ENCODE data around the gene ST6GALNAC6. TPM values are rescaled to one million over a fixed set of nuclear protein-coding genes. Genes with fewer than 3 reads are reported as not detected.
"Not testable (repeated sequence)": the region's sequence is repeated elsewhere in the genome, so short reads cannot be mapped to it uniquely, and the experiment has no call there.

ST6GALNAC6 gene
- polyA plus RNA-seq, 1 donor from 2014 or later: 38.9 TPM

GRCh38 chr9:127881715-127882114 is 17.7 kb downstream of the ST6GALNAC6 start:
- not testable (repeated sequence) for H3K9me3 Mint-ChIP-seq, H3K27ac Mint-ChIP-seq, H3K4me3 Mint-ChIP-seq, H3K36me3 Mint-ChIP-seq, H3K27me3 Mint-ChIP-seq
- peaks cover 11 to 17% (median 17%) of the 10 kb centered on the region in 3 donors for H3K4me1 Mint-ChIP-seq

DNA sequence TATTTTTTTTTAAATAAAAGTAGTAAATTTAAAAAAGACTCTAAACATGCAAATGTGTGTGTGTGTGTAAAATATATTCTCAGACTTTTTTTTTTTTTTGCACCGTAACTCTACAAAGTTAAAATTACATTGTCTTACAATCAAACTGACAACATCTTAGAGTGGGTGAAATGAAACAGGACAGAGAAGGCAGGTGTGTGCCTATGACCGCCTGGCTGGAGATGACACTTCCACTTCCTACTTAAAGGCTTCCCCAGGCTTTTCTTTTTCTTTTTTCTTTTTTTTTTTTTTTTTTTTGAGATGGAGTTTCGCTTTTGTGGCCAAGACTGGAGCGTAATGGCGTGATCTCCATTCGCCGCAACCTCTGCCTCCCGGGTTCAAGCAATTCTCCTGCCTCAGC is 19.3 kb downstream of the ST6GALNAC6 start:
- Mint-ChIP-seq H3K36me3 (no peaks in the 10 kb centered on the region), H3K27me3 (peaks cover 10% of the 10 kb centered on the region), H3K27ac (peak overlapping the region in 1 of 3 donors; percentile 26), H3K4me1 (peaks cover 11 to 17% (median 17%) of the 10 kb centered on the region in 3 donors), H3K4me3 (peak overlapping the region in 3 of 4 donors; percentile 28 to 81 (median 65)), H3K9me3 (no peaks in the 10 kb centered on the region)

DNA sequence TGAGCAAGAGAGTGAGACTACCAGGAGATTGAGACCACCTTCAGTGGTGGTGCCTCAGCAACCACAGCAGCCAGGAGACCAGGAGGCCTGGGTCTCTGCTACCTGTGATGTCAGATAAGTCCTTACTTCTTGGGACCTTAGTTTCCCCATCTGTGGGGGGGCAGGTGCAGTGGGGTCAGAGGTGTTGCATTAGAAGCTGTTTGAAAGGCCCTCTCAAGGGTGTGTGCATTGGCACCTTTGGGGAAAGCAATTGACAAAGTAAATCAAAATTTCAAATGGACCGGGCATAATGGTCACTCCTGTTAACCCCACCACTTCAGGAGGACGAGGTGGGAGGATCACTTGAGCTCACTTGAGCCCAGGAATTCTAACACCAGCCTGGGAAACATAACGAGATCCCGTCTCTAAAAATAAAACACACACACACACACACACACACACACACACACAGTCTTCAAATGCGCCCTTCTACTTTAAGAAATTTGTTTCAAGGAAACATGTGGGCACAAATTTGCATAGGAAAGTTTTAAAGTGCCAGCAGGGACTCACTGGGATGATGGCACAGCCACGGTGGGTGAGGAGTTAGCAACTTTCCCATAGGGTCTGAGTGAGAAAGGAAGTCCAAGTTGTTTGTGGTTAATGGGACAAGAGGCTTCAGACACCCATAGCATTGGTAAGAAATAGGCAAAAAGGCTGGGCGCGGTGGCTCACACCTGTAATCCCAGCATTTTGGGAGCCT is 20.6 kb downstream of the ST6GALNAC6 start:
- Mint-ChIP-seq H3K9me3 (no peaks in the 10 kb centered on the region), H3K36me3 (no peaks in the 10 kb centered on the region), H3K4me1 (peaks cover 11 to 17% (median 14%) of the 10 kb centered on the region in 3 donors), H3K4me3 (peak overlapping the region; percentile 4 to 79 (median 38)), H3K27me3 (peaks cover 10% of the 10 kb centered on the region), H3K27ac (peak overlapping the region in 1 of 3 donors; percentile 75)

GRCh38 chr9:127878001-127878651 is 21.3 kb downstream of the ST6GALNAC6 start:
- peaks cover 11 to 17% (median 14%) of the 10 kb centered on the region in 3 donors for H3K4me1 Mint-ChIP-seq
- no peaks in the 10 kb centered on the region for H3K36me3 Mint-ChIP-seq
- H3K4me3 Mint-ChIP-seq: peak overlapping the region in 2 of 4 donors; percentile 45 to 82
- peak overlapping the region in 1 of 3 donors; percentile 75 for H3K27ac Mint-ChIP-seq
- no peaks in the 10 kb centered on the region for H3K9me3 Mint-ChIP-seq
- H3K27me3 Mint-ChIP-seq: peaks cover 10% of the 10 kb centered on the region

DNA sequence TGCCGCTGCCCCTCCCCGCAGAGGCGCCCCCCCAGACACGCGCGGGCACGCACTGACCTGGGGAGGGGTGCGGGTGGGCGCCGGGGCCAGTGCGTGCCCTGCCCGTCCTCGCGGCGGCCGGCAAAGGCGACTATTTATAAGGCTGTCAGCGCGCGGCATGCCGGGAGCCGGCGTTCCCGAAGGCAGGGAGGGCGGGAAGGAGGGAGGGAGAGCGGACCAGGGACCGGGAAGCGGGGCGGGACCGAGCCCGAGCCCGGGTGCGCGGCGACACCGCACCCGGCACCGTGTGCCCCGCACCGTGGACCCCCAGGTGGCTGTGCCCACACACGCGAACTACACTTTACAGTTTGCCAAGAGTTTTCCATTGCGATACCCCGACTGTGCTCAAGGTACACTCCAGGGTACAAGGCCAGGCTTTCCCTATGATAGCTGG is 21.8 kb downstream of the ST6GALNAC6 start, which contains the start of gene AK1:
Gene AK1, minus strand, starts transcription at position 110 of the 433 bp plus-strand sequence. CDS start 3,058 bp downstream, outside the sequence.
- Mint-ChIP-seq H3K27ac (peak within 1 kb of the TSS in 2 of 3 donors; percentile 13 to 75), H3K27me3 (peaks cover 10% of the 10 kb centered on the region), H3K4me1 (peaks cover 11 to 17% (median 14%) of the 10 kb centered on the region in 3 donors), H3K4me3 (peak within 1 kb of the TSS in 3 of 4 donors; percentile 45 to 82 (median 46)), H3K36me3 (no peaks in the 10 kb centered on the region), H3K9me3 (no peaks in the 10 kb centered on the region)

DNA sequence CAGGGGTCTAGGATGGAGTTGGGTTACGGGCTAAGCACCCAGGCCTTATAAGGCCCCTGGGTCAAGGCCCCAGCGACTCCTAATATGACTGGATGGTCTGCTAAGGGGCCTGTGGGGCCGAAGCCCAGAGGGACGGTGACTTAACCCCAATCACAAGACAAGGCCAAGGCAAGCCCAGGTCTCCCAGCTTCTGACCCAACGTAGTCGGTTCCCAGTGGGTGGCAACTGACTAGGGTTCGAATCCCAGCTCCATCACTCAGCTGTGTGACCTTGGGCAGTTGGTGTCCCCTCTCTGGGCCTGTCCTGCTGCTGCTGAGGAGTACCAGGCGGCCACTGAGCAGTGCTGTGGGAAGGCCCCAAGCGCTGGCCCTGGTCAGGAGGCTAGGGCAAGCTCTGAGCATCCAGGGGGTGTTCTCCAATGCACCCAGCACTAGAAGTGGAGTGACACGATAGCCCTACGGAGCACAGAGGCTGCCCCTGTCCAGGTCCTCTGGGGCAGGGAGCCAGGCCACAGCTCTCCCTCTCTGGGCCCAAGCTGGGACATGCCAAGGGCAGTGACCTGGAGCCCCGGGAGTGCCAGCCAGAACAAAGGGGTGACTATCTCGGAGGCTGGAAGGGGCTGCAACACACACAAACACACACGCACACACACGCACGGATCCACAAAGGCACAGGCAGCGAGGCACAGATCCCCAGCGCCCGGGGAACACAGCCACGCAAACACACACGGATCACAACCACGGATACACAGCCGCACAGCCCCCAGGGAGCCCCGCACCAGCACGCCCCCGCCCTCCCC is 22.4 kb downstream of the ST6GALNAC6 start:
- Mint-ChIP-seq H3K27ac (peak overlapping the region in 1 of 3 donors; percentile 13), H3K4me3 (peak overlapping the region in 3 of 4 donors; percentile 37 to 79 (median 46)), H3K4me1 (peaks cover 11 to 17% (median 14%) of the 10 kb centered on the region in 3 donors), H3K9me3 (no peaks in the 10 kb centered on the region), H3K36me3 (no peaks in the 10 kb centered on the region), H3K27me3 (peaks cover 10% of the 10 kb centered on the region)

DNA sequence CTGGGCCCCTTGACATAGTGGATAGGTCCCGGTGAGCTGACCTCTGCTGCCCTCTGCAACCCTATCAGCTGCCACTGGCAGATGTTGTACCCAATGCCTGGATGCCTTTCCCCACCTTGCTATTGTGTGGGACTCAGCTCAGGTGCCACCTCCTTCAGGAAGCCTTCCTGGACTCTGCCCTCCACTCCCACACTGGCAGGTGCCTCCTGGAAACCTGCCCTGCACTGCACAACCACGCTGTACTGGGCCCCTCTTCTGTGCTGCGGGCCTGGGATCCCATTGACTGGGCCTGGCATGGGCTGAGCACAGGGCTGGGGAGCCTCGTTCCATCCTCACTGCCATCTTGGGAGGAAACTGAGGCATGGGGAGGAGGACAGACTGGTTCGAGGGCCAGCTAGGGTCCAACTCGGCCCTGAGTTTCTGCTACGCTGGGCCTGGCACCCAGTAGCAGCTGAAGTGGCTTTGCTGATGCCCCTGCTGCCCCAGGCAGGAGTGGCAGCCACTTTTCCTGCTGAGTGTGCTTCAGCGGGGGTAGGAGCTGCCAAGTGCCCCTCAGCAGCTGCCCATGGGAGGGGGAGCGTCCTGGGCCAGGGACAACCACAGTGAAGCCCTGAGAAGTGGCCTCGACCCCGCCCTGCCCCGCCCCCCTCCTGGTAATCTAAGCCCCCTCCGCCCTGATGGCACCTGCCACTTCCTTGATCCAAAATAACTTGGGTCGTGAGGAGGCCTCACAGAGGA is 23.2 kb downstream of the ST6GALNAC6 start:
- peak overlapping the region in 1 of 4 donors; percentile 9 for H3K4me3 Mint-ChIP-seq
- H3K27ac Mint-ChIP-seq: no peak overlapping the region
- H3K36me3 Mint-ChIP-seq: no peaks in the 10 kb centered on the region
- no peaks in the 10 kb centered on the region for H3K9me3 Mint-ChIP-seq
- peaks cover 10% of the 10 kb centered on the region for H3K27me3 Mint-ChIP-seq
- peaks cover 11 to 15% (median 14%) of the 10 kb centered on the region in 3 donors for H3K4me1 Mint-ChIP-seq

GRCh38 chr9:127875306-127875966 is 24.0 kb downstream of the ST6GALNAC6 start:
- Mint-ChIP-seq H3K4me1 (peaks cover 11 to 14% (median 13%) of the 10 kb centered on the region in 3 donors), H3K36me3 (no peaks in the 10 kb centered on the region), H3K27me3 (peaks cover 10% of the 10 kb centered on the region), H3K9me3 (no peaks in the 10 kb centered on the region), H3K27ac (no peak overlapping the region), H3K4me3 (peak overlapping the region in 1 of 4 donors; percentile 27)

GRCh38 chr9:127874301-127875221 is 24.8 kb downstream of the ST6GALNAC6 start:
- Mint-ChIP-seq H3K4me1 (peaks cover 9 to 13% (median 12%) of the 10 kb centered on the region in 3 donors), H3K4me3 (peak overlapping the region in 1 of 4 donors; percentile 65), H3K9me3 (no peaks in the 10 kb centered on the region), H3K36me3 (no peaks in the 10 kb centered on the region), H3K27ac (no peak overlapping the region), H3K27me3 (peaks cover 10% of the 10 kb centered on the region)

DNA sequence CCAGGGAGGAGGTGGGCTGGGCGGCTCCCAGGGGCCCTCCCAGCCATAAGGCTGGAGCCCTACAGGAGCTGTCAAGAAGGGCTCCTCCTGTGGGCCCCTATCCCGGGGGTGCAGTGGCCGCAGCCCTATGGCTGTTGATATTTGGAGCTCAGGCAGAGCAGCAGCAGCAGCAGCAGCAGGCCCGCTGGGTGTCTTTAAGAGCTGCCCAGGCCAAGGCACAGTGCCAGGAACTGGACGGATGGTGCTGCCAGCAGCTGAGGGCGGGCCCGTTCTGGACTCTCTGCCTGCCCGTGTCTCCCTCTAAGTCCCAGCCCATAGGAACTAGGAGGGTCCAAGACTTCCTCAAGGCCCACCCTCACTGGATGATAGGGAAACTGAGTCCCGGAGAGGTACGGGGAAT is 25.5 kb downstream of the ST6GALNAC6 start:
- no peaks in the 10 kb centered on the region for H3K36me3 Mint-ChIP-seq
- H3K27ac Mint-ChIP-seq: no peak overlapping the region
- peaks cover 6 to 10% (median 9%) of the 10 kb centered on the region in 3 donors for H3K4me1 Mint-ChIP-seq
- H3K4me3 Mint-ChIP-seq: no peak overlapping the region
- no peaks in the 10 kb centered on the region for H3K9me3 Mint-ChIP-seq
- H3K27me3 Mint-ChIP-seq: peaks cover 10% of the 10 kb centered on the region

GRCh38 chr9:127873223-127873691 is 26.1 kb downstream of the ST6GALNAC6 start:
- Mint-ChIP-seq H3K36me3 (no peaks in the 10 kb centered on the region), H3K4me1 (peaks cover 3 to 7% (median 6%) of the 10 kb centered on the region in 3 donors), H3K9me3 (no peaks in the 10 kb centered on the region), H3K4me3 (no peak overlapping the region), H3K27me3 (peaks cover 10% of the 10 kb centered on the region), H3K27ac (no peak overlapping the region)

- Mint-ChIP-seq H3K36me3 (no peaks in the 10 kb centered on the region), H3K4me3 (no peak overlapping the region), H3K9me3 (no peaks in the 10 kb centered on the region), H3K27ac (no peak overlapping the region), H3K4me1 (peaks cover 1 to 4% (median 4%) of the 10 kb centered on the region in 3 donors), H3K27me3 (peaks cover 8% of the 10 kb centered on the region)
These were observed 26.8 kb downstream of the ST6GALNAC6 start for GRCh38 chr9:127872369-127873222.

Measured in IgD-negative memory B cell (primary cell).